Measurements from ENCODE around the gene HEPACAM.

HEPACAM gene

DNA sequence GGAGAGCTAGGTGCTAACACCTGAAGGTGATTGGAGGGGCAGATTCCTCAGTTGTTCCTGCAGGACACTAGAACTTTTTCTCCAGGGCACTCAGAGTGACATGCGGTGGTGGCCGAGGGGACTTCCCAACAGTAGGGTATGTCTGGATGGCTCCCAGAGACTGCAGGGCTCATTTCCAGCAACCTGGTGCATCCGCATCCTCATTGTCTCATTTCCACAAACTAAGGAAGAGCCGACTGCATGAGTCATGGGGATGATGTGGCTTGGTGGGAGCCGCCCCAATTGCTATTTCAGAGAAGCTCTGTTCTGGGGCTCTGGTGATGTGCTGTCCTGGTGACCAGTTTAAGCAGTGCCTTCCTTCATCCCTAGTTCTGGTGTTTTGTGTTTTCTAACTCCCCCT is 35.4 kb downstream of the HEPACAM start:
- no peak for DNase-seq (ENCODE audit: low spot score)

DNA sequence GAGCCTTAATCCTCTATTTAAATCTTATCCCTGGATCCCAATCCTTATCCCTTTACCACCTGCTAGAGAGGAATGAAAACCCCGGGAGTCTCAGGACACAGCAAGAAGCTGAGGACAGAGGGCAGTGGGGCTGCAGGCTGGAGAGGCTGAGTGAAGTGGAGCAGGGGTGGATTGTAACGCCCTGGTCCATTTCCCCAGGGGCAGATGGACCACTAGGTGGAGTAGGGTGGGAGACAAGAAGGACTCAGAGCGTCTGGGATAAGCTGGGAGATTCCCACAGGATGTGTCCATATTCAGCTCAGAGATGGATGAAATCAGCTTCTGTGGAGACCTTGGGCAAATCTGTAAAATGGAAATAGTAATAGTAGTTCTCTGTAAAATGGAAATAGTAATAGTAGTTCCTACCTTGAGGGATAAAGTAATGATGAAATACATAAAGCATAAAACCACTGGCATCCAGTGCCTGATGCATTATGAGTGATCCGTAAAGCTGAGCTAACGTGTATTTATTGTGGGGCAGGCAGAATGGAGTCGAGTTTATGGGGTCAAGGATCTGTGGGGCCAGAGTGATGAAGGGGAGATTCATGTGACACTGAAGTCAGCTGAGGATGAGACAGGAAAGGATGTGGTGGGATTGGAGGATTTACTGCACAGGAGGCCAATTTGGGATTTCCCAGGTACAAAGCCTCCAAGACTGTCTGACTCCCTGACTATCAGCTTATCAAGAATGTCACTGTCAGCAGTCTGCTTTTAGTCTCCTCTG is 36.3 kb downstream of the HEPACAM start:
- no peak for DNase-seq (ENCODE audit: low spot score)

DNA sequence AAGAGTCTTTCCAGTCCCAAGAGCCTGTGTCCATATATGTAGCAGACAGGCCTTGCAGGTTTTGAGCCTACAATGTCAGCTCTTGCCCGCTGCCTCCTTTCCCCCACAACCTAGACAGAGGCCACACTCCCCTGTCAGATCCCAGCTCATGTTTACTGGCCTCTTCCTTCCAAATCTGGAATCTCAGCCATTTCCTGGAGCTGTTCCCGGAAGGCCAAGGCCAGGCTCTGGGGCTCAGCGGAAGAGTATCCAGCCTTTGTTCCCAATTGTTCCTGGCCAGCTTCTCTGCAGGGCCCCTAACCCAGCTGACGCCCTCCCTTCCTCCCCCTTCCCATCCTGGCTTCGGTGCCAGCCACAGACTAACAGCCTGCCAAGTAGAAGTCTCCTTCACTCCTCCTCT is 37.1 kb downstream of the HEPACAM start:
- no peak for DNase-seq (ENCODE audit: low spot score)

DNA sequence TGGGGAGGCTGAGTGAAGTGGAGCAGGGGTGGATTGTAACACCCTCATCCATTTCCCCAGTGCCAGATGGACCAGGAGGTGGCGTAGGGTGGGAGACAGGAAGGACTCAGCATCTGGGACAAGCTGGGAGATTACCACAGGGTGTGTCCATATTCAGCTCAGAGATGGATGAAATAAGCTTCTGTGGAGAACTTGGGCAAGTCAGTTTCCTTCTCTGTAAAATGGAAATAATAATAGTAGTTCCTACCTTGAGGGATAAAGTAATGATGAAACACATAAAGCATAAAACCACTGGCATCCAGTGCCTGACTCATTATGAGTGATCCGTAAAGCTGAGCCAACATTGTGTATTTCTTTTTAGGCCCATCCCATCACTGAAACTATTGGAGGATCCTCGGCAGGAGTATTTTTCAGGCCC is 37.6 kb downstream of the HEPACAM start:
- DNase-seq (ENCODE audit: low spot score), result no peak

DNA sequence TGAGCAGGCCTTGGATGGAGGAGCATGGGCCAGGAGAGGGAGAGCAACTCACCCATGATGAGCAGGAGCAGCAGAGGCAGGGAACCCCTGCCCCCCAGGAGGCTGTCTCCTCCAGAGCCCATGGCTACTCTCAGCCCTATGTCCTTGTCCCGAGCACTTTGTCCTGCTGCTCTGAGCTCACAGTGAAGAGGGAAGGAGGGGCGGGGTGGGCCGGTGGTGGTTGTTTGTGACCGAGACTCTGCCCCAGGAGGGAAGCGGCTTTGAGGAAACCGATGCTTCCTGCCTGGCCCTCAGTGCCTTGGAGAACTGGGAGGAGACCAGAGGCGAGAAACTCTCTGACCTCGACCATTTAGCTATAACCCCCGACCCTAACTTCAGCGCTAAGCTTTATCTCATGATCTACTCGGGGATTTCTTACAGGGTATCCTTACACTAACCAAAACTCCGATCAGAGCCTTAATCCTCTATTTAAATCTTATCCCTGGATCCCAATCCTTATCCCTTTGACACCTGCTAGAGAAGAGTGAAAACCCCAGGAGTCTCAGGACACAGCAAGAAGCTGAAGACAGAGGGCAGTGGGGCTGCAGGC is 38.1 kb downstream of the HEPACAM start, which contains the start of gene ROBO4:
Gene ROBO4 (minus strand): TSS at position 192 of the 589 bp plus-strand sequence. CDS start 70 bp downstream, at position 122.
- no peak for DNase-seq (ENCODE audit: low spot score)

DNA sequence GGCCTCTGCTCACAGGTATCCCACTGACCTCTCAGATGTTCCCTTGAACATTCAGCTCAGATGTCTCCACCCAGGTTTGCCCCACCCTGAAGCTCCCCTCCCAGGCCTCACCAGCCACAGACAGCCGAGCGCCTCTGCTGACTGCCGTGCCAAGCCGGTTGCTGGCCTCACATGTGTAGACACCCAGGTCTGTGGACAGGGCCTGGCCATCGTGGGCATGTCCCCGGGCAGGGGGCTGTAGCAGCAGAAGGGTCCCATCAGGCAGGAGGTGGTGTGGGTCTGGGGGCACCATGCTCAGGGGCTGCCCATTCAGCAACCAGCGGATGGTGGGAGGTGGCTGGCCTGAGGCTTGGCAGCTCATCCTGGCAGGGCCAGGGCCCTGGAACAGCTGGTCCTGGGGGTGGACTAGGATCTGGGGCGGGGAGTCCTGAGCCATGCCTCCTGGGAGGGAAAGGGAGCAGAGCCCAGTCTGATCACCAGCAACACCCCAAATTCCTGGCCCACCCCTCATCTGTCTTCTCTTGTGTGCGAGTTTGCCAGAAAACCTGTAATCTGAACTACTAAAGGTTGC is 38.9 kb downstream of the HEPACAM start:
- no peak for DNase-seq (ENCODE audit: low spot score)

DNA sequence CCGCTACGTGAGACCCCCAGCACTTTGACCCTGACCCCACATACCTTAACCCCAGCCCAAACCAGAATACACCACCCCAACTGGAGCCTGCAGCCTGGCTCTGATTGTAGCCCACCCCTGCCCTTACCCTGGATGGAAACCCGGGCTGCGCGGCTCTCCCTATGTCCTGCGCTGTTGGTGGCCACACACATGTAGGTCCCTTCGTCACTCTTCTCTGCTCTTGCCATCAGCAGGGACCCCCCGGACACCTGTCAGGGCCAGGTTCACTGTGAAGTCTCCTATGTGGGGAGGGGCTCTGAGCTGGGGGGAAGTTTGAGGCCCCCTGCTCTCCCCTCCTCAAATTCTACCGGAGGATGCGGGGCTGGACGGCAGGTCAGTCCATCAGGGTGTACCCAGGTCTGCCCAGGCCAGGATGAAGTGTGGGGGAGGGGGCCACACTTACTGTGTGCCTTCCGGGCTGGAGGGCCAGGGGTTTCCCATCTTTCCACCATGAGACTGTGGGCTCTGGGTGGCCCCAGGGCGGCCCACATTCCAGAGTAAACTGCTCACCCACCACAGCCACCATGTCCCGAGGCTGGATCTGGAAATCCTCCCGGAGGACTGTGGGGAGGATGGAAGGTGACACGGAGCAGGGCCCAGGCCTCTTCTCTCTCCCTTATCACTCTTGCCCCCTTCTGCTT is 39.6 kb downstream of the HEPACAM start:
- DNase-seq (ENCODE audit: low spot score), result no peak

DNA sequence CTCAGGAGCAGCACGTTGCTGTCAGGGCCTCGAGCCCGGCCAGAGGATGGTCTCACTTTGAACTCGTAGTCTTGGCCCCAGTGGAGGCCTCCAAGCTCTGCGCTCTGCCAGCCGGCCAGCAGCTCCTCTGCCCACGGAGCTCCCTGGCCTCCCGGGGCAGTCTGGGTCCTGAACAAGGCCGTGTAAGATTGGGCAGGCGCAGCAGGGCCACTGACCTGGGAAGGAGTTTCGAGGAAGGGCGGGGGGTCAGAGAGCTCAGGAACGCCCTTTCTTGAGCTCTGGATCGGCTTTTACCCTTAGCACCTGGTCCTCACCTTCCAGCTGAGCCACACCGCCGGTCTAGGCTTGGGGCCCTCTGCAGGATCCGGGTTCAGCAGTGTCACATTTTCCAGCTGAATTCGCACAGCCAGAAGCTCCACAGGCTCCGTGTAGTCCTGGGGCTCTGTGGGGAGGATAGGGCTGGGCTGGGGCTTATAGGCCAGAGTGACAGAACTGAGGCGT is 40.3 kb downstream of the HEPACAM start:
- no peak for DNase-seq (ENCODE audit: low spot score)

DNA sequence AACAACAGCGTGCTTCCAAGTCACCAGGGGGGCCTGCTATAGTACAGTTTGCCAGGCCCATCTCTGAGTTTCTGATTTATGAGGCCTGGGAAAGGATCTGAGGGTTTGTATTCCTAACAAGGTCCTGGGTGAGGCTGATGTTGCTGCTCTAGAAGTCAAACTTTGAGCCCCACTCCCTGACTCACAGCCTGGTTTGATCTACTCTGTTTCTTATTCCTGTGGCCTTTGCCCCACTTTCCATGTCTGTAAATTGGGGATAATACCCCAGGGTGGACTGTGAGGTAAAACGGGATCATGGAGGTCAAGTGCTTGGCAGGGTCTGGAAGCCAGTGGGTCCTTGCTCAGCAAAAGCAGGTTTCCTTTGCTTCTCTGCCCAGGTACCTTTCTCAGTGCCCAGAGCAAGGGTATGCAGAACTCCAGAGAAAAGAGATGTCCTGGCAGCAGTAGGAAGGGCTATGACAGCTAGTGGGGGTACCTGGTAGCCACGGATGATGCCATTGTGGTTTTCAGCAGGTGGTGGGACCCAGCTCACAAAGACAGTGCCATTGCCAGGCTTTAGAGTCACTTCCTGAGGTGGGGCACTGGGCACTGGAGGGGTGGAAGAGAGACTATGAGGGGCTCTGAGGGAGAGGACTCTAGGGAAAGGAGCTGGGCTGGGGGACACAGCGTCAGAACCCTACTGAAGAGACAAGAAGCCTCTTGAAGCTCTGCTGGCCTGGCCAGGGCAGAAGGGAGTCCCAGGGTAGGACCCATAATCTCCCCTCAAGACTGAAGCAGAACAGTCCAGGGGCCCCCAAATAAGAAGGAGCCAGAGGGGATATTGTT is 41.0 kb downstream of the HEPACAM start:
- no peak for DNase-seq (ENCODE audit: low spot score)

DNA sequence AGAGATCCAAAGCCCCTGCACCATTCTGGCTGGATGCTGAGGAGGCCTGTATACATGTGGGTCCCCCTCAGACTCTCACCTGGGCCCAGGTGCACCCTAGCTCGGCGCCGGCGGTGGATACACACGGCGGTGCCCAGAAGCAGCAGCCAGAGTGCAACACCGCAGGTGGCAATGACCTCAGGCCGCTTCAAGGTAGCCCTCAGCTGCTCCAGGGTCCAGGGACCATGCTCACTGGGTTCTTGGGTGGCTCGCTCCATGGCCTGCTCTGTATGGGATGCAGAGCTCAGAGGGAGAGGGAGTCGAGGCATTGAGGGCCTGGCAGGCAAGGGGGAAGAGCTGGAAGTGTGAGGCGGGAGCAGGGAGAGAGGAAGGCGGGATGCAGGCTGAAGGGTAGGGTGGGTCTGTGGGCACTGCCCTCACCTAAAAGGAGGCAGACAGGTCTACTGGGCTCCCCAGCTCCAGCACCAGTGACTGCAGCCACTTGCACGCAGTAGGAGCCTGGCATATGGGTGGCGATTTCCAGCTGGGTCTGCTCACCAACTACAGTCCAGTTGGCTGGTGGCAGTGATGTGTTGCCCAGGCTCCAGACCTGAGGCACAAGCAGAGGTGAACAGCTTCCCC is 42.0 kb downstream of the HEPACAM start:
- DNase-seq (ENCODE audit: low spot score), result no peak

DNA sequence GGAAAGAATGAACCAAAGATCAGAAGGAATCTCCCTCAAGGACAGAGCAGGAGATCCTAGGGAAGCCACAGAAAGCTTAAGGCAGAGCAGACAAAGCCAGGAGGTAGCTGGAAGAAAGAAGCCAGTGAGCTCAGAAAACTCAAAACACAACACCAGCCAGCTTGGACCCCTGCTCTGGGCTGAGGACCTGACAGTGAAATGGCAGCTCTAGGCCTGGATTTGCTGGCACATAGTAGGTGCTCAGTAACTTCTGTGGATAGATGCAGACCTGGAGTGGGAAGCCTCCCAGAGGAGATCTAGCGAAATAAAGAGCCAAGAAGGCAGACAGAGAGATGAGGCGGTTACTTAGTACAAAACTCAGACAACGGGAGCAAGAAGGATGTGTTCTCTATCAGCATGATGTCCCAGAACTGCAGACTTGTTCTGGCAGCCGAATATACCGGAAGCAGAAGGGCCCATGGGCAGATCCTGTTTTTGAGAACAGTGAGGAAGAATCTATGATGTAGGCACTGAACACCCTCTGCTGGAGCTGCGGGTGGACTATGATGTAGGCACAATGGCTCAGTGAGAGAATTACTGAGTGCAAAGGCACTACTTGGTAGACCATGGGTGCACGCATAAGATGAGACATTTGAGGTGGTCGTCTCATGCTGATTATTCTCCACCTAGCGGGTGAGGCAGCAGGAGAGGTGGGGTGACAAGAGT is 42.9 kb downstream of the HEPACAM start:
- no peak for DNase-seq (ENCODE audit: low spot score)

DNA sequence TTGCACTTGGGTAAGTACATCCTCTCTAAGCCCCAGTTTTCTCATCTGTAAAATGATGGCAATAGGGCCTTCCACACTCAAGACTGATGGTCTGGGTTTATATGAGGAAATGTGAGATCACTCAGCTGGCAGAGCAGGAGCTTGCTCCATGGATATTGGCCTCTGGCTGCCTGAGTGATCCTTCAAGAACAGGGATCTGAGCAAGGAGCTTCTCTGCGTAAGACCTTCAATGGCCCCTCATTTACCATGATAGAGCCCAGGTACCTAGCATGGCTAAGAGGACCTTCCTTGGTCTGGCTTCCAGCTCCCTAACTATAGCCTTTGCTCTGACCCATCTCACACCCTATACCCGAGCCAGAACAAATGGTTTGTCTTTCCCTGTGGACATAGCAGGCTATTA is 43.7 kb downstream of the HEPACAM start:
- no peak for DNase-seq (ENCODE audit: low spot score)

DNA sequence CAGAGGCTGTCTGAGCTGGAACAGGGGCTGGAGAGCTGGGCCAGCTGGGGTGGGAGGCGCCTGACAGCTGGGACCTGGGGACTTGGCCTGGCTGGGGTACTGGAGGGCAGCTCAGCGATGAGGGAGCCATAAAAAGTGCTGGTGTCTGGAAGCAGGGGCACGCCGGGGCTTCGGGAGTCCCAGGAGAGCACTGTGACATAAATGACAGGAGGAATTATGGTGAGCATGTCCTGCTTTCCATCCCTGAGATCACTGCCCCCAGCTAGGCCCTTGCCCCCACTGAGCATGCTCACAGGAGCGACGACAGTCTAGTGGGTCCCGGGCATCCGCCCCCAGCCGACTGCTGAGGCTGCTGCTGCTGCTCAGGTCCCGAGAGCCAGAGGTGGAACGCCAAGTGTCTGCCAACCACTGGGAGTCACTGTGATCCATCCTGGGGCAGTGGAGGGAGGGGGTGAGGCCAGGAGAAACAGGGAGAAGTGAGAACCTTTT is 44.4 kb downstream of the HEPACAM start:
- peak; percentile 72 for DNase-seq (ENCODE audit: low spot score)

DNA sequence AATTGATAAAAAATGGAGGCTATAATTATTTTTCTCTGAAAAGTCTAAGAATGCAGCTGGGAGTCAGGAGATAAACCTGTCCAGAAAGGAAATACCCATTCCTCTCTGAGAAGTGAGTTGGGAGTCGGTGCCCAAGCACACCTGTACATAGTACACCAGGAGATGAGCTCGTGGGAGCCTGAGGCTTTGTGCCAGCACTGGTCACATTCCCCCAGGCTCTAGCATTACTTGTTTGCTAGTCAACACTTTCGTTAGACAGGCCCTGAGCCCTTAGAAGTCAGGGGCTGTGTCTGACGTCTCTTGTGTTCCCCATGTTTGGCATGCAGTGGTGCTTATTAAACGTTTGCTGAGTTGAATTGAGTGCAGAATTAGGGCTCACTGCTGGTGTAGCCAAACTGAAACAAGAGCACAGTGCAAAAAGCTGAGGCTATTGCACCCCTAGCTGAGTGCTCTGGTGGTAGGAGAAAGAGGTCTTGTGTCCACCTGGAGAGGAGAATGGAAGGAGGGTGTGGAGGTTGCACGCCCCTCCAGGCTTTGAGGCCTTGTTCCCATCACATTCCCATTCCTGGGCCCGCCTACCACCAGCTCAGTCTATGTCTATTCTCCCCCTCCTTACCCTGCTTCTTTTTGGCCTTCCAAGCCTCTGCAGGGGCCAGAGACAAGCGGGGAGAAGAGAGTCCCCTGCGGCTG is 45.0 kb downstream of the HEPACAM start:
- no peak for DNase-seq (ENCODE audit: low spot score)

DNA sequence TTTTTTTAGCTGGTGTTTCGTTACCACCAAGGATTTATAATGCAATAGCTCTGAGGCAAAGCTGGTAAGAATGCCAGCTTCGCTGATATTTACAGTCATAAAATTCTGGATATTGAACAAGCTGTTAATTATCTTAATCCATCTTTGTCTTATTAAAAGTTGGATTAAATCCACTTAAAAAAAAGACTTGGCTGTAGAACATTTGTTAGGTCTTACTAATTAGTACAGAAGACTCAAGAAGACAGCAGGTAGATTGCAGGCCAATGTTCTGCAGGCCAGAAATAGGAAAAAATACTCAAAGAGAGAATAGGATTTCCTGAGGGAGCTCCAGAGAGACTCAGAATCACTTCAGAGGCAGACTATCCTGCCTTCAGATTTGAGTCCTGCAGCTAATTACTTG is 45.7 kb downstream of the HEPACAM start:
- DNase-seq (ENCODE audit: low spot score), result no peak

DNA sequence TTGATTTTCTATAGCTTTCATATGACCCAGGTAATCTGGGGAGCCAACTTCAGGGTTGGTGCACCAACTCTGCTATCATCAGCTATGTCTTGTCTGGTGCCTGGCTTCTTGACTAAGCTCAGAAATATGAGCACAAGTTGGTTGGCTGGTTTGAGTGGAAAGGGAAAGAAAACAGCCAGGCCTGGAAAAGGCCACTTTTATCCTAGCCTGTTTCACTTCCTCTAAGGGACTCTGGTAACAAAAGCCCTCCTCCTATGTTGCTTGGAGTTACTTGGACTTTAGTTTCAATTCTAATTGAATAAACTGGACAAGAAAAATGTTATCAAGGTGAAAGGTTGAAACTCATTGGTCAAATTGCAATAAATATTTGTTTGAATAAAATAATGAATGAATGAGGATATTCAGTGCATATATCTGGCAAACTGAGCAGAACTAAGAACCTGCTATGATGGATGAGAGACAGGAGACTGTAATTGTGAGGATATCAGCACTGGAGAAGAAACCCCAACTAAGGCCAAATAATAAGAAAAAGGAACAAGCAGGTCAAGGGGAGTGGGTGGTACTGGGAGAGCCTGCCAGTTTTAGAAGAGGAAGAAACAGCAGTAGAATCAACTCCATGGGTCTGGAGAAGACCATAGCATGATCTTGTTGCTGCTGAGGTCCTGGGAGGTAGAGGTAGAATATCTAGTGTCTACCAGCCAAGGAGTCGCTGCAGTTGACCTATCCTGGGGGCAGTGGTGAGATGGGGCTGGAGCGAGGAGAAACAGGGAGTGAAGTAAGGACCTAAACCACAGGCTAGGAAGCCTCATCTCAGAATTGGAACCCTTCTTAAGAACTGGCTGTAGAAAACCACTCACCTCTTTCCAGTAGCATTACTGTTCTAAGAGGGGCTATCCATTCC is 46.4 kb downstream of the HEPACAM start:
- no peak for DNase-seq (ENCODE audit: low spot score)

DNA sequence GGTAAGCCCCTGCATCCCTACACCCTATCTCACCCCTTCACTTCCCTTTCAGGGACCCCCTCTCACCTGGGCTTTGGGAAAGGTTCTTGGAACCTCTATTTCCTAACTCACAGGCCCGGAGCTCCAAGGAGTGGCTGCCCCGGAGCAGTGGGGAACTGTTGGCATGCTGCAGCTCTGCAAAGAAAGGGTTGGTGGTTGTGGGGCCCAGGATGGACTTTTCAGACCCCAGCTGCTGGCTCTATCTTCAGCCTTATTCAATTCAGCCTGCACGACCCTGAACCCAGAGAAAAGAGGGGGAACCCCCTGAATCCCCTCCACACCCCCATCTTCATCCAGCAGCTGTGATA is 48.2 kb downstream of the HEPACAM start:
- DNase-seq (ENCODE audit: low spot score), result no peak

DNA sequence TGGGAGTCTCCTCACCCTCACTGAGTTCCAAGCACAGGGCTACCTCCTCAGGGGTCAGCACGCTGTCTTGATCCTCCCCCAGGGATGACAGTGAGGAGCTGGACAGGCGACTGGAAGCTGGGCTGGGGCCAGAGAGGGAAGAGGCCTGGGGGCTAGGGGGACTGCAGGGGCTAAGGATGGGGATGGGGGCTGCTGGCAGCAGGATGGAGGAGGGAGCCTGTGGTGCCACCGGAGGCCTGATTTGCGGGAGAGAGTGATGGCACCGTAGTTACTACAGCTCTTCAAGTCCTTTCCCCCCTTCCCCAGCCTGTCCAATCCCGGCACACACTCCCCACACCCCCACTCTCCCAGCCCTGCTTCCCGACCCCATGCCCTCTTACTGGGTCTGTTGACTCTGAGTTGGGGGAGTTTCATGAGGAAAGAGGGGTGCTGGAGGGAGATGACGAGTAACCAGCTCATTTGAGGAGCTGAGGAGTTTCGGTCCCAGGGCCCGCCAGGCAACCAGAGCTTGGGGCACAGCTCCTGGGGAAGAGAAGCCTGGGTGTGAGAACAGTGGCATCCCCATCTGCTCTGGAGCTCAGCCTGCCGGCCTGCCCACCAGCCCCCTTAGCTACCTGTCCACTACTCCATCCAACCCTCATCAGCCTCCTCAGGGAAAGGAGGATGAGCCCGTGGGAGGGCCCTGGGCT is 48.7 kb downstream of the HEPACAM start:
- DNase-seq (ENCODE audit: low spot score), result no peak
